ENCODE results near the gene ROM1.

GRCh38 chr11:62647609-62648005 is 34.5 kb downstream of the ROM1 start:
- TF ChIP-seq CTCF (conservative IDR thresholded peaks at IDR 0.05; ENCODE audit: low read depth in 2 of 2) (no peak), EZH2phosphoT487 (IDR thresholded peaks at IDR 0.05; ENCODE audit: unreplicated experiment) (no peak), POLR2AphosphoS5 (IDR thresholded peaks at IDR 0.05; ENCODE audit: low read depth) (no peak), JUNB (IDR thresholded peaks at IDR 0.05; ENCODE audit: unreplicated experiment) (no peak), EZH2 (IDR thresholded peaks at IDR 0.05; ENCODE audit: low read depth, unreplicated experiment) (no peak), CREB1 (CRISPR knock-in tag; IDR thresholded peaks at IDR 0.05; ENCODE audit: low read depth) (no peak)
- TF ChIP-seq, protein P1, sequence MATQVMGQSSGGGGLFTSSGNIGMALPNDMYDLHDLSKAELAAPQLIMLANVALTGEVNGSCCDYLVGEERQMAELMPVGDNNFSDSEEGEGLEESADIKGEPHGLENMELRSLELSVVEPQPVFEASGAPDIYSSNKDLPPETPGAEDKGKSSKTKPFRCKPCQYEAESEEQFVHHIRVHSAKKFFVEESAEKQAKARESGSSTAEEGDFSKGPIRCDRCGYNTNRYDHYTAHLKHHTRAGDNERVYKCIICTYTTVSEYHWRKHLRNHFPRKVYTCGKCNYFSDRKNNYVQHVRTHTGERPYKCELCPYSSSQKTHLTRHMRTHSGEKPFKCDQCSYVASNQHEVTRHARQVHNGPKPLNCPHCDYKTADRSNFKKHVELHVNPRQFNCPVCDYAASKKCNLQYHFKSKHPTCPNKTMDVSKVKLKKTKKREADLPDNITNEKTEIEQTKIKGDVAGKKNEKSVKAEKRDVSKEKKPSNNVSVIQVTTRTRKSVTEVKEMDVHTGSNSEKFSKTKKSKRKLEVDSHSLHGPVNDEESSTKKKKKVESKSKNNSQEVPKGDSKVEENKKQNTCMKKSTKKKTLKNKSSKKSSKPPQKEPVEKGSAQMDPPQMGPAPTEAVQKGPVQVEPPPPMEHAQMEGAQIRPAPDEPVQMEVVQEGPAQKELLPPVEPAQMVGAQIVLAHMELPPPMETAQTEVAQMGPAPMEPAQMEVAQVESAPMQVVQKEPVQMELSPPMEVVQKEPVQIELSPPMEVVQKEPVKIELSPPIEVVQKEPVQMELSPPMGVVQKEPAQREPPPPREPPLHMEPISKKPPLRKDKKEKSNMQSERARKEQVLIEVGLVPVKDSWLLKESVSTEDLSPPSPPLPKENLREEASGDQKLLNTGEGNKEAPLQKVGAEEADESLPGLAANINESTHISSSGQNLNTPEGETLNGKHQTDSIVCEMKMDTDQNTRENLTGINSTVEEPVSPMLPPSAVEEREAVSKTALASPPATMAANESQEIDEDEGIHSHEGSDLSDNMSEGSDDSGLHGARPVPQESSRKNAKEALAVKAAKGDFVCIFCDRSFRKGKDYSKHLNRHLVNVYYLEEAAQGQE (IDR thresholded peaks at IDR 0.05; ENCODE audit: unreplicated experiment) = no peak

Data from GM23338 (cell line).